Measurements from ENCODE around the gene ZBED6. TPM values are rescaled to one million over a fixed set of nuclear protein-coding genes. Genes with fewer than 3 reads are reported as not detected.

Gene ZBED6
- total RNA-seq, 2 experiments from 2014 or later = 18.9 to 19.4 TPM

DNA sequence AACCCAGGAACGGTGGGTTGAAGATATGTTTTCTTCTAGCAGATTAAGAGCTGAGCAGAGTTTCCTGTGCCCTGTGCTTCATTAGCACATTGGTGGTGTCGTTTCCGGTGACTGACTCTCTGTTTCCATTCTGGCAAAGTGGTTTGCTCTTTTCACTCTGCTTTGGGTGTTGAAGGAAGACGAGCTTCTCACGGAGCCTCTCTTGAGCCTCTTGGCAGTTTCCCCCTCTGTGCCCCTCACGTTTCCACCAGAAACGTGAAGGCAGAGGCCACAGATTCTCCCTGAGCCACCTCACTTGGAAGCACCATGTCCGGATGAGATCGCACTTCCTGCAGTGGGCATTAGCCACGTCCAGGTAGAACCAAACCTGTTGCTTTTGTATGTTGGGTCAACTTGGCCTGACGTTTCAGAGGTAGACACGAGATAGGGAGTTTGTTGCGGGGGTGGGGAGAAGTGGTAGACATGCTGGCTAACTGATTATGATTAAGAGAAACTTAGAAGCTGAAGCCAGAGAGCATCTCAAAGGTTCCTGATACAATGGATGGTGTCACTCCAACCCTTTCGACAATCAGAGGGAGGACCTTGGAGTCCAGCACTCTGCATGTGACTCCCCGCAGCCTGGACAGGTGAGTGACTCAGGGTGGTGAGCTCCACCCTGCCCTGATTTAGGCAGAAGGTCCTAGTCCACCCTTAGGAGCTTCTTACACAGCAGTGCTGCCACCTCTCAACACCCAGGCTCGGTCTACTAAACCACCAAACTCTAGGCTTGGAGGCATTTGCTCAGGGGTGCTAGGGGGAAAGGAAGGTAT, 30.2 kb upstream of the ZBED6 start, which contains the start of gene LAX1:
LAX1 (plus strand) TSS at position 155 of the 809 bp plus-strand sequence; CDS start at position 538, 383 bp downstream.
- DNase-seq = peak; percentile 88
- CTCF ChIA-PET = interaction anchor here (0.6 to 3.7 kb wide), 15 partner anchors 10 to 632 kb away, joined by 3 to 13 read pairs (median 3); no protein-coding TSS in a partner anchor
- Mint-ChIP-seq H3K27ac (peak within 1 kb of the TSS; percentile 99), H3K36me3 (ENCODE audit: low read depth) (peaks cover 15% of the 10 kb centered on the region), H3K9me3 (no peaks in the 10 kb centered on the region), H3K27me3 (no peaks in the 10 kb centered on the region), H3K4me1 (peaks cover 54% of the 10 kb centered on the region), H3K4me3 (peak within 1 kb of the TSS; percentile 88)
- POLR2A ChIA-PET = interaction anchor here (0.5 to 1.0 kb wide), 4 partner anchors 14 to 91 kb away, joined by 3 read pairs; no protein-coding TSS in a partner anchor

DNA sequence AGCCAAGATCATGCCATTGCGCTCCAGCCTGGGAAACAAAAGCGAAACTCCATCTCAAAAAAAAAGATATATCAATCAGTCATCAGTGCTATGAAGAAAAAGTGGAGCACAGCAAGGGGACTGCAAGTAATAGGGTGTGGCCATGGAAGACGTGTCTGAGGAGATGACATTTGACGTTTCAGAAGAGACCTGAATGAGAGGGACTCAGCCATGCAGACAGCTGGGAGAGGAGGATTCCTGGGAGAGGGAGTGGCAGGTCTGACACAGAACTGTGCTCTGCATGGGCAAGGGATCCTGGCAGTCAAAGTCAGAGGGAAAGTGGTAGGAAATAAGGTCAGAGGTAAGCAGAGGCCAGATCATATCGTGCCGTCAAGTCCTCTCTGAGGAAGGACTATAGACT, 27.2 kb upstream of the ZBED6 start:
- POLR2A ChIA-PET = no interaction called here
- no peaks in the 10 kb centered on the region for H3K9me3 Mint-ChIP-seq
- peaks cover 50% of the 10 kb centered on the region for H3K4me1 Mint-ChIP-seq
- H3K36me3 Mint-ChIP-seq (ENCODE audit: low read depth) = peaks cover 37% of the 10 kb centered on the region
- no peak for DNase-seq
- no peak overlapping the region for H3K4me3 Mint-ChIP-seq
- no peaks in the 10 kb centered on the region for H3K27me3 Mint-ChIP-seq
- CTCF ChIA-PET = no interaction called here
- peak overlapping the region; percentile 48 for H3K27ac Mint-ChIP-seq

DNA sequence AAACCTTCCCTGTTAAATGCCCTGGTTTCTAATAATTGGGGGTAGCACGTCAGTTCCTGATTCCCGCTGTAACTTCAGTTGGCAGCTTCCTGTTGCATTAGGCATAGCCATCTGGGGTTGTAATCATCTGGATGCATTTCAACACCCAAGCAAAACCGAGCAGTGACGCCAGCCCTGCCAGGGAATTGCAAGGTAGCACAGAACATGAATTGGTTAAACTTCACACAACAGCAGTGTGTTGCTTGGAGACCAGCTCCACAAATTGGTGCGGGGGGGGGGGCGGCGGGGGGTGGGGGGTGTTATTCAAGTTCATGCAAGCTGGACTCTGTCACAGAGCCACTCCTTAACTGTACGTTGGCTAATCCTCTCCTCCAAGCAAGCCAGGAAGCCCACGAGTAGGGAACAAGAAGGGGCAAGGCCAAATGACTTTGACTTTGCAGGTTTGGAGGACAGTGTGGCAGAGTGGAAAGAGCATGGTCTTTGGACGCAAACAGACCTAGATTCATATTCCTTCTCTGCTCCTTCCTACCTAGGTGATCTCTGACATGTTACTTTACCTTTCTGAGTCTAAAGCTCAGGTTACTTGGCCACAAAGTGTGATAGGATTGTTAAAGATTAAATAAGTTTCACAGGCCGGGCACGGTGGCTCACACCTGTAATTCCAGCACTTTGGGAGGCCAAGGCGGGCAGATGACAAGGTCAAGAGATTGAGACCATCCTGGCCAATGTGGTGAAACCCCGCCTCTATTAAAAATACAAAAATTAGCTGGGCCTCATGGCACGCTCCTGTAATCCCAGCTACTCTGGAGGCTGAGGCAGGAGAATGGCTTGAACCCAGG, 25.7 kb upstream of the ZBED6 start:
- ChIA-PET CTCF (no interaction called here), POLR2A (interaction anchor here (0.6 kb wide), 1 partner anchor 1461 kb away, joined by 3 read pairs; no protein-coding TSS in a partner anchor)
- no peak for DNase-seq
- H3K27ac Mint-ChIP-seq = no peak overlapping the region
- H3K4me1 Mint-ChIP-seq = peaks cover 36% of the 10 kb centered on the region
- H3K36me3 Mint-ChIP-seq (ENCODE audit: low read depth) = peaks cover 45% of the 10 kb centered on the region
- no peaks in the 10 kb centered on the region for H3K27me3 Mint-ChIP-seq
- H3K4me3 Mint-ChIP-seq = no peak overlapping the region
- no peaks in the 10 kb centered on the region for H3K9me3 Mint-ChIP-seq

DNA sequence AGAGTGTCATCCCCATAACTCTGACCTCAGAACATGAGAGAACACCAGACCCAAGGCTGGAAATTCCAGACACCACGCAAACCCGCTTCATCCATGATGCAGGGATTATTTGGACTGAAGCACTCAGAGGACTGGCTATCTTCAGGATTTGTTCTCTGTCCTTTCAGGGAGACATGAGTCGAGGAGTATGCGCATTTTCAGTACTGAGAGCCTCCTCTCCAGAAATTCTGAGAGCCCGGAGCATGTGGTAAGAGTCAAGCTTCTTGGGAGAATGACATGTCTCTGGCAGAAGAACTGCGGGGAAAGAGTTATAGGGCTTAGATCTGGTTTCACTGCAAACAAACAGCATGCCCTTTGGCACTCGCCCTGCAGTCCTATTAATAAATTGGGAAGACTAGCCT, 23.5 kb upstream of the ZBED6 start:
- Mint-ChIP-seq H3K36me3 (ENCODE audit: low read depth) (peaks cover 58% of the 10 kb centered on the region), H3K9me3 (no peaks in the 10 kb centered on the region), H3K4me3 (no peak overlapping the region), H3K27me3 (no peaks in the 10 kb centered on the region), H3K4me1 (peaks cover 24% of the 10 kb centered on the region), H3K27ac (no peak overlapping the region)
- ChIA-PET CTCF (interaction anchor here (0.6 to 1.2 kb wide), 3 partner anchors 17 to 181 kb away, joined by 3 to 4 read pairs (median 4); no protein-coding TSS in a partner anchor), POLR2A (no interaction called here)
- no peak for DNase-seq

DNA sequence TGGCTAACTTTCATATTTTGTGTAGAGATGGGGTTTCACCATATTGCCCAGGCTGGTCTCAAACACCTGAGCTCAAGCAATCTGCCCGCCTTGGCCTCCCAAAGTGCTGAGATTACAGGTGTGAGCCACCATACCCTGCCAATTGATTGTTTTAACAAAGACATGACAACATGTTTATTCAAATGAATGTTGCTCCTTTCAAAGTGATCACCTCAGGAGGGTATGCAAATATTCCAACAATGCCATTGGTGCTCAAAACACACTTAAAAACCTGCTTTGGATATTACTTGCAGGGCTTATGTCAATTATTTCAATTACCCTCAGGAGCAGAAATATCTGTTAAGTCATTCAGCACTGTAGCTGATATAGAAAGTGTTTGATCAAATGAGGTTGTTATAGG, 22.6 kb upstream of the ZBED6 start:
- peaks cover 20% of the 10 kb centered on the region for H3K4me1 Mint-ChIP-seq
- POLR2A ChIA-PET = no interaction called here
- CTCF ChIA-PET = interaction anchor here (1.8 kb wide), 1 partner anchor 18 kb away, joined by 4 read pairs; no protein-coding TSS in a partner anchor
- H3K36me3 Mint-ChIP-seq (ENCODE audit: low read depth) = peaks cover 62% of the 10 kb centered on the region
- no peak overlapping the region for H3K27ac Mint-ChIP-seq
- H3K4me3 Mint-ChIP-seq = no peak overlapping the region
- H3K27me3 Mint-ChIP-seq = no peaks in the 10 kb centered on the region
- DNase-seq = no peak
- H3K9me3 Mint-ChIP-seq = no peaks in the 10 kb centered on the region

DNA sequence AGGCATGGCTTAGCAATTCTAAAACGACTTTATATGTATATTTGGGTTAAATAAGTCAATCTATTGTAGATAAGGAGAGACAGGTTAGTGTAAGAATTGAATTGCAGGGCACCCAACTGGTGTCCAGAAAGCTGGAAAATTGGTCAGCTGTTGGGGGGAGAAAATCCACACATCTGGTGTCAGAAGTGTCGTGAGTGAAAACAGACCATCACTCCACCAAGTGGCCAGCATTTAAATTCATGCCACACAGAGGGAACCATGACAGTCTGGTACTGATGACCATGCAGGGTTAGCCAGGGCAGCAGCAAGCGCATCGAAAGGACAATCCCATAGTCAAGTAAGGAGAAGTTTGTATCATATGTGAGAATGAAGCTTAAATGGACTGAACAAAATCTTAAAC, 18.8 kb upstream of the ZBED6 start:
- peaks cover 3% of the 10 kb centered on the region for H3K4me1 Mint-ChIP-seq
- CTCF ChIA-PET = interaction anchor here (0.8 to 1.4 kb wide), 3 partner anchors 12 to 62 kb away, joined by 3 to 4 read pairs (median 4); partner anchors contain the start of gene LAX1

DNA sequence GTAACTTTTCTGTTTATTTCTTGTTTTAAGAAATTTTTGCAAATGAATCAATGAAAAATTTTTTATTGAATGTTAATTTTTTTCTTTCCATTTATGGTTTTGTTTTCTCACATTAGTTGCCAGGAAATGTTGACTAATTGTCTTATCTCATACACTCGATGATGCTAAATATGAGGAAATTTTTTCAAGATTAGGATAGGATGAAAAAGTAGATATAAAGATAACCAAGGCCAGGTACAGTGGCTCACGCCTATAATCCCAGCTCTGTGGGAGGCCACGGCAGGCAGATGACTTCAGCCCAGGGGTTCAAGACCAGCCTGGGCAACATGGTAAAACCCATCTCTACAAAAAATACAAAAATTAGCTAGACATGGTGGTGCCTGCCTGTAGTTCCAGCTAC, 17.8 kb upstream of the ZBED6 start:
- H3K9me3 Mint-ChIP-seq = no peaks in the 10 kb centered on the region
- no peak overlapping the region for H3K4me3 Mint-ChIP-seq
- DNase-seq = no peak
- ChIA-PET CTCF (interaction anchor here (0.6 kb wide), 1 partner anchor 120 kb away, joined by 3 read pairs; no protein-coding TSS in a partner anchor), POLR2A (no interaction called here)
- peaks cover 3% of the 10 kb centered on the region for H3K4me1 Mint-ChIP-seq
- H3K36me3 Mint-ChIP-seq (ENCODE audit: low read depth) = peaks cover 38% of the 10 kb centered on the region
- no peak overlapping the region for H3K27ac Mint-ChIP-seq
- H3K27me3 Mint-ChIP-seq = no peaks in the 10 kb centered on the region

More for the DNA sequence above, 18.8 kb upstream of the ZBED6 start:
- POLR2A ChIA-PET = no interaction called here
- DNase-seq = no peak
- Mint-ChIP-seq H3K27ac (no peak overlapping the region), H3K9me3 (no peaks in the 10 kb centered on the region), H3K27me3 (no peaks in the 10 kb centered on the region), H3K4me3 (no peak overlapping the region), H3K36me3 (ENCODE audit: low read depth) (peaks cover 42% of the 10 kb centered on the region)

DNA sequence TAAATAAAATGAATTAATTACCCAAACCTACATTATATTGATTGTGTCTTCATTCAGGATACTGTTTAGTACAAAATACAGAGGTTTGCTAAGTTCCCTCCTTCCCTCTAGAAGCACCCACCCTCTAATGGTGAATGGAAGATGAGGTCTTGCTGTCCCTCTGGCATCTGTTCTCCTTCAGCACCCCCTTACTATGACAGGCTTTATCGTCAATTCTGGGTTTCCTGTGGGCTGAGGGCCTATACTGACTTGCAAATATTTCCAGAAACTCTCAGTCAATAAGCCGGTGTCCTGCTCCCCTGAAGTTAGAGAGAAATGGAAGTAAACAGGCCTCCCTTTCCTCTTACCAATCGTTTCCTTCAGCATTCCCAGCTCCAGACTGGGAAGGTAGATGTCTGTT, 17.3 kb upstream of the ZBED6 start:
- H3K9me3 Mint-ChIP-seq = no peaks in the 10 kb centered on the region
- no peak overlapping the region for H3K4me3 Mint-ChIP-seq
- ChIA-PET POLR2A (no interaction called here), CTCF (no interaction called here)
- peaks cover 34% of the 10 kb centered on the region for H3K36me3 Mint-ChIP-seq (ENCODE audit: low read depth)
- no peaks in the 10 kb centered on the region for H3K27me3 Mint-ChIP-seq
- H3K27ac Mint-ChIP-seq = no peak overlapping the region
- peaks cover 3% of the 10 kb centered on the region for H3K4me1 Mint-ChIP-seq
- no peak for DNase-seq

DNA sequence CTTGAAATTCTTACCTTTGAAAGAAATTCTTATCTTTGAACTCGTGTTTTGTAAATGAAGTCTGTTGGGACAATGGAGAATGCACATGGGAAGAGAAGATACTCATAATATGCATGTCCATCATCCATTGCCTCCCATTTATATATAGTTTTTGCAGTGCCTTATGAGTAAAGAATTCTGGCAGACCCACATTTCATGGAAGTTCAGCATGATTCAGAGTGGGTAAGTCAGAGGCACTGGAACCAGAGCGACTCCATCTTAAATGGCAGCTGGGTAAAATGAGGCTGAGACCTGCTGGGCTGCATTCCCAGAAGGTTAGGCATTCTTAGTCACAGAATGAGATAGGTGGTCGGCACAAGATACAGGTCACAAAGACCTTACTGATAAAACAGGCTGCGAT, 16.6 kb upstream of the ZBED6 start:
- Mint-ChIP-seq H3K27ac (no peak overlapping the region), H3K36me3 (ENCODE audit: low read depth) (peaks cover 32% of the 10 kb centered on the region), H3K4me3 (no peak overlapping the region), H3K9me3 (no peaks in the 10 kb centered on the region), H3K27me3 (no peaks in the 10 kb centered on the region), H3K4me1 (peaks cover 3% of the 10 kb centered on the region)
- CTCF ChIA-PET = no interaction called here
- POLR2A ChIA-PET = no interaction called here
- no peak for DNase-seq

DNA sequence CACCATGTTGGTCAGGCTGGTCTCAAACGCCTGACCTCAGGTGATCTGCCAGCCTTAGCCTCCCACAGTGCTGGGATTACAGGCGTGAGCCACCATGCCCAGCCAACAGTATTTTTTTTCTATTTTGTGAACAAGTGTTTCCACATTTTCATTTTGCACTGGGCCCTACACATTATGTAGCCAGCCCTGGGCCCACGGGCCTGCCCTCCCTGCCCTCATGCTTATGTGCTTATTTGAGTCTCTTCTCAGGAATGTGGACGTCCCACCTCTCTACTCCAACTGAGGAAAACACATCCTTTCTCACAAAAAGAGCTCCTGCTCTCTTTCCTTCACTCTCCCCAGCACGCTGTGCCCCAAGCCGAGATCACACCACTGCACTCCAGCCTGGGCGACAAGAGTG, 13.5 kb upstream of the ZBED6 start:
- Mint-ChIP-seq H3K9me3 (no peaks in the 10 kb centered on the region), H3K27ac (no peak overlapping the region), H3K27me3 (no peaks in the 10 kb centered on the region), H3K36me3 (ENCODE audit: low read depth) (peaks cover 6% of the 10 kb centered on the region), H3K4me3 (no peak overlapping the region), H3K4me1 (no peaks in the 10 kb centered on the region)
- CTCF ChIA-PET = interaction anchor here (1.0 to 1.4 kb wide), 3 partner anchors 10 to 54 kb away, joined by 3 to 4 read pairs (median 3); partner anchors contain the start of gene LAX1
- DNase-seq = no peak
- POLR2A ChIA-PET = no interaction called here

DNA sequence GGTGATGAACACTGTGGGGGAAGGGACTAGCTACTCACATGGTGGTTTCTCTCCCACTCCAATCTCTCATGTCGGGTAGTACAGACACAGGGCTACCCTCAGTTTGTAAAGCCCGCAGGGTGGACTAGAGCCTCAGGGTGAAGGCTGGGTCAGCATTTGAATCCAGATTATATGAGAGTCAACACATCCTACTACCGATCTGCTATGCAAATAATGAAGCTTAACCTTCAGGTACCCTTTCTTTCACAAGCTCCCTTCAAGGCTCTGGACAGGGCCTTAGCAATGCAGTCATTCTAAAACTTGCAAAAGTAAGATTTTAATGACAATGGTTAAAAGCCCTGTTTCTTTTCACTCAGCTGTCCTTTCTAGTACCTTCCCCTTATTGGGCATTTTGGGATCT, 5.5 kb upstream of the ZBED6 start:
- H3K27ac Mint-ChIP-seq = no peak overlapping the region
- no peaks in the 10 kb centered on the region for H3K36me3 Mint-ChIP-seq (ENCODE audit: low read depth)
- ChIA-PET POLR2A (no interaction called here), CTCF (interaction anchor here (0.6 to 1.7 kb wide), 4 partner anchors 16 to 56 kb away, joined by 3 to 4 read pairs (median 4); partner anchors contain the start of gene LAX1)
- H3K4me1 Mint-ChIP-seq = peaks cover 6% of the 10 kb centered on the region
- DNase-seq = no peak
- H3K9me3 Mint-ChIP-seq = no peaks in the 10 kb centered on the region
- no peak overlapping the region for H3K4me3 Mint-ChIP-seq
- H3K27me3 Mint-ChIP-seq = no peaks in the 10 kb centered on the region

DNA sequence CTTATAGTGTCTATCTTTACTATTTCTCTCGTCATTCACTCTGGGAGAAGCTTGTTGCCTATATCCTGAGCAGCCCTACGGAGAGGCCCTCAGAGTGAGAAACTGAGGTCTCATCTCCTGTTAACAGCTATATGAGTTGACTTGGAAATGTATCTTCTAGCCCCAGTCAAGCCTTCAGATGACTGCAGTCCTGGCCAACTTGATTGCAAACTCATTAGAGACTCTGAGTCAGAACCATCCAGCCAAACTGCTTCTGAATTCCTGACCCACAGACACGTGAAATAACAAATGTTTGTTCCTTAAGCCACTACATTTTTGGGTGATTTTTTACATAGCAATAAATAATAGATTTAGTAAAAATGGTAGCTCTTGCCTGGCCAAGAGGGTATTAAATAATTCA, 3.9 kb upstream of the ZBED6 start:
- Mint-ChIP-seq H3K9me3 (no peaks in the 10 kb centered on the region), H3K27me3 (no peaks in the 10 kb centered on the region), H3K4me3 (no peak overlapping the region), H3K4me1 (peaks cover 12% of the 10 kb centered on the region), H3K36me3 (ENCODE audit: low read depth) (peaks cover 5% of the 10 kb centered on the region), H3K27ac (no peak overlapping the region)
- no peak for DNase-seq
- ChIA-PET POLR2A (no interaction called here), CTCF (interaction anchor here (0.7 to 1.7 kb wide), 5 partner anchors 8 to 43 kb away, joined by 3 to 4 read pairs (median 4); no protein-coding TSS in a partner anchor)

DNA sequence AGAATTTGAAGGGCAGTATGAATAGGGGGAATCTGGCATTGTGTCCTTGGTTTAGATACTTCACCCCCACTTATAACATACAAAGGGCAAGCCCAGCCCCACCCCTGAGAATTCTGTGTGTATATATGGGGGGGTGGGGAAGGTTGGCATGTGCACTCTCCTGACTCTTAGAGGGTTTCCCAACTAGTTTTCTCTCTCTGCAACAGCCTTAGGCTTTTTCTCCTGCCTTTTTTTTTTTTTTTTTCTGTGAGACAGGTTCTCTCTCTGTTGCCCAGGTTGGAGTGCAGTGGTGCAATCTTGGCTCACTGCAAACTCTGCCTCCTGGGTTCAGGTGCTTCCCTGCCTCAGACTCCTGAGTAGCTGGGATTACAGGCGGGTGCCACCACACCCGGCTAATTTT, 2.9 kb upstream of the ZBED6 start:
- ChIA-PET CTCF (interaction anchor here (0.7 kb wide), 1 partner anchor 9 kb away, joined by 3 read pairs; no protein-coding TSS in a partner anchor), POLR2A (no interaction called here)
- H3K36me3 Mint-ChIP-seq (ENCODE audit: low read depth) = peaks cover 12% of the 10 kb centered on the region
- H3K4me3 Mint-ChIP-seq = no peak overlapping the region
- H3K27me3 Mint-ChIP-seq = no peaks in the 10 kb centered on the region
- H3K27ac Mint-ChIP-seq = no peak overlapping the region
- H3K9me3 Mint-ChIP-seq = no peaks in the 10 kb centered on the region
- DNase-seq = no peak
- H3K4me1 Mint-ChIP-seq = peaks cover 21% of the 10 kb centered on the region

All from activated CD4-positive, alpha-beta T cell treated with anti-CD3 and anti-CD28 coated beads, Interleukin-2, amount 10 ng/mL, durations not matched to agents 7 days and 5 days (primary cell).